Embryonic facial prominence (tissue), 1 donor: Measurements from ENCODE around the gene SOX13.
"Not testable (repeated sequence)": the region's sequence is repeated elsewhere in the genome, so short reads cannot be mapped to it uniquely, and the experiment has no call there.

Experiments used
- DNase-seq: peaks from one replicate; pipeline ENCODE4 v3.0.0-alpha.2; 2016; ENCODE audit errors: extremely low spot score

The SOX13 gene

GRCh38 chr1:204072931-204073836 lies at the start of gene SOX13:
SOX13 (plus strand) TSS chr1:204073115; CDS start chr1:204112916, 39,801 bp downstream.
- DNase-seq = no peak

- DNase-seq = no peak
These were observed 46.8 kb upstream of the SOX13 start for GRCh38 chr1:204025917-204026707.

- DNase-seq = no peak
These were observed 45.5 kb upstream of the SOX13 start for GRCh38 chr1:204027446-204027845.

GRCh38 chr1:204029016-204029415 lies 43.9 kb upstream of the SOX13 start:
- no peak for DNase-seq

- no peak for DNase-seq
These were observed 41.7 kb upstream of the SOX13 start for GRCh38 chr1:204031098-204031710.

- no peak for DNase-seq
These were observed 40.2 kb upstream of the SOX13 start for GRCh38 chr1:204032642-204033235.

GRCh38 chr1:204033306-204033705 lies 39.6 kb upstream of the SOX13 start:
- no peak for DNase-seq

- DNase-seq = no peak
These were observed 35.8 kb upstream of the SOX13 start for GRCh38 chr1:204036882-204037655.

- DNase-seq = no peak
These were observed 31.6 kb upstream of the SOX13 start for GRCh38 chr1:204041232-204041767.

- DNase-seq = no peak
These were observed 31.0 kb upstream of the SOX13 start for GRCh38 chr1:204041803-204042505.

- DNase-seq = no peak
These were observed 30.4 kb upstream of the SOX13 start for GRCh38 chr1:204042516-204042915.

- no peak for DNase-seq
These were observed 29.2 kb upstream of the SOX13 start for GRCh38 chr1:204043680-204044079.

GRCh38 chr1:204044448-204044847 lies 28.5 kb upstream of the SOX13 start:
- no peak for DNase-seq

GRCh38 chr1:204045430-204045829 lies 27.5 kb upstream of the SOX13 start:
- DNase-seq = no peak

- DNase-seq = no peak
These were observed 26.6 kb upstream of the SOX13 start for GRCh38 chr1:204046346-204046745.

GRCh38 chr1:204048796-204049195 lies 24.1 kb upstream of the SOX13 start:
- DNase-seq = not testable (repeated sequence)

- DNase-seq = no peak
These were observed 21.7 kb upstream of the SOX13 start for GRCh38 chr1:204051258-204051657.

- no peak for DNase-seq
These were observed 21.2 kb upstream of the SOX13 start for GRCh38 chr1:204051718-204052117.

GRCh38 chr1:204053893-204054292 lies 19.0 kb upstream of the SOX13 start:
- no peak for DNase-seq

GRCh38 chr1:204059970-204060369 lies 12.9 kb upstream of the SOX13 start:
- DNase-seq = no peak
